ENCODE results near the gene SHISAL2B. TPM values are rescaled to one million over a fixed set of nuclear protein-coding genes. Genes with fewer than 3 reads are reported as not detected.
"Not testable (repeated sequence)": the region's sequence is repeated elsewhere in the genome, so short reads cannot be mapped to it uniquely, and the experiment has no call there.

Gene SHISAL2B
- total RNA-seq, 2 donors from 2014 or later, result 0.99 to 9.9 TPM

GRCh38 chr5:64688965-64689364, 1.3 kb upstream of the SHISAL2B start:
- Histone ChIP-seq H3K36me3 (replicated peaks in 1 of 2; ENCODE audit: insufficient read depth in 1 of 2, low read depth in 2 of 2) (no peaks in the 10 kb centered on the region), H3K4me1 (peaks cover 11% of the 10 kb centered on the region), H3K27ac (no peak overlapping the region), H3K27me3 (peaks cover 0 to 8% of the 10 kb centered on the region in 2 donors), H3K9me3 (no peaks in the 10 kb centered on the region), H3K4me3 (no peak overlapping the region)
- intact Hi-C loops (cut with DNase I), result no loop called here
- 41 to 61% methylated on average over 3 of the region's 3 CpGs for WGBS, 2 donors
- TF ChIP-seq POLR2A (IDR thresholded peaks at IDR 0.05), result no peak
- TF ChIP-seq CTCF (IDR thresholded peaks at IDR 0.05), result no peak
- DNase-seq (no peak), ATAC-seq (no peak)

GRCh38 chr5:64690104-64690416, 243 bp upstream of the SHISAL2B start:
- Histone ChIP-seq H3K4me3 (no peak overlapping the region), H3K9me3 (no peaks in the 10 kb centered on the region), H3K4me1 (peaks cover 11% of the 10 kb centered on the region), H3K27ac (no peak overlapping the region), H3K27me3 (peaks cover 0 to 8% of the 10 kb centered on the region in 2 donors), H3K36me3 (replicated peaks in 1 of 2; ENCODE audit: insufficient read depth in 1 of 2, low read depth in 2 of 2) (no peaks in the 10 kb centered on the region)
- intact Hi-C loops (cut with DNase I), result no loop called here
- no peak for DNase-seq
- no peak for TF ChIP-seq POLR2A (IDR thresholded peaks at IDR 0.05)
- TF ChIP-seq CTCF (IDR thresholded peaks at IDR 0.05), result no peak
- 0 to 1% methylated on average over 9 of the region's 9 CpGs for WGBS, 2 donors
- ATAC-seq, result no peak

GRCh38 chr5:64691291-64691690, 988 bp downstream of the SHISAL2B start:
- ATAC-seq (no peak), DNase-seq (no peak)
- 24 to 40% methylated on average over 3 of the region's 3 CpGs for WGBS, 2 donors
- H3K27me3 ChIP-seq, result peaks cover 0 to 8% of the 10 kb centered on the region in 2 donors
- peaks cover 11% of the 10 kb centered on the region for H3K4me1 ChIP-seq
- H3K36me3 ChIP-seq (replicated peaks in 1 of 2; ENCODE audit: insufficient read depth in 1 of 2, low read depth in 2 of 2), result no peaks in the 10 kb centered on the region
- no peaks in the 10 kb centered on the region for H3K9me3 ChIP-seq
- no peak overlapping the region for H3K4me3 ChIP-seq
- H3K27ac ChIP-seq, result no peak overlapping the region
- TF ChIP-seq POLR2A (IDR thresholded peaks at IDR 0.05) (no peak), CTCF (IDR thresholded peaks at IDR 0.05) (no peak)
- intact Hi-C loops (cut with DNase I), result no loop called here

DNA sequence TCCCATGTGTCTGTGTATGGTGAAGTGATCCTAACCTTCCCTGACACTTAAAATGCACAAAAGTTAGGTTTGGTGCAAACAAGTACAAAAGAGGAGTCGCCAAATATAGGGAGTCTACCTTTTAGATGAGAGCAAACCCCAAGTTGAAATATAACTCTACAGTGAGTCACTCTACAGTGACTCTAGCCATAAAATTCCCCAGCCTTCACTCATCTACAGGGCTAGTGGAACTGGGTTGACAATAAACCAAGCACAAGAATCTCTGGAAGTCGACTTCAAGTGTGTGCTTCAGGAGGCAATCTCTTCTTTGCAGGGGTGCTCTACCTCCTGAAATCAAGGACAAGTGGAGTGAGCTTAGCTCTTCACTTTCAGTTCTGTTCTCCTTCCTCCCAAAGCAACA, 3.3 kb downstream of the SHISAL2B start:
- ATAC-seq (no peak), DNase-seq (no peak)
- H3K4me3 ChIP-seq, result no peak overlapping the region
- H3K4me1 ChIP-seq, result peaks cover 11% of the 10 kb centered on the region
- peaks cover 0 to 8% of the 10 kb centered on the region in 2 donors for H3K27me3 ChIP-seq
- intact Hi-C loops (cut with DNase I), result no loop called here
- WGBS, 2 donors, result 56 to 67% methylated on average over 2 of the region's 2 CpGs
- no peaks in the 10 kb centered on the region for H3K9me3 ChIP-seq
- no peak for TF ChIP-seq CTCF (IDR thresholded peaks at IDR 0.05)
- TF ChIP-seq POLR2A (IDR thresholded peaks at IDR 0.05), result no peak
- H3K27ac ChIP-seq, result no peak overlapping the region
- H3K36me3 ChIP-seq (replicated peaks in 1 of 2; ENCODE audit: insufficient read depth in 1 of 2, low read depth in 2 of 2), result no peaks in the 10 kb centered on the region

GRCh38 chr5:64696414-64696813, 6.1 kb downstream of the SHISAL2B start:
- WGBS, 2 donors, result 77 to 80% methylated on average over 7 of the region's 7 CpGs
- H3K4me3 ChIP-seq; intact Hi-C loops (cut with DNase I); H3K27ac ChIP-seq; H3K4me1 ChIP-seq; H3K27me3 ChIP-seq; H3K9me3 ChIP-seq; ATAC-seq; DNase-seq; H3K36me3 ChIP-seq (replicated peaks in 1 of 2; ENCODE audit: insufficient read depth in 1 of 2, low read depth in 2 of 2): not testable (repeated sequence)
